Activated T-cell treated with anti-CD3 and anti-CD28 coated beads, Interleukin-2, amount 50 U/mL, for 4 hours (primary cell): ENCODE results near the gene SRP72. TPM values are rescaled to one million over a fixed set of nuclear protein-coding genes. Genes with fewer than 3 reads are reported as not detected.

Experiments used
- ATAC-seq, 2 donors: fragments of 200-7000 bp; cut with Tn5 transposase; one replicate each; pipeline ENCODE4 v1.10.0; 2021
- DNase-seq: peaks from one replicate; pipeline ENCODE4 v3.0.0-alpha.2; 2020
- H3K27me3 Mint-ChIP-seq: one replicate; pipeline ENCODE4 v1.8.0; 2021; ENCODE audit warnings: low read depth, mixed read lengths
- H3K36me3 Mint-ChIP-seq: one replicate; pipeline ENCODE4 v1.8.0; 2022; ENCODE audit warnings: mixed read lengths; ENCODE audit not compliant: insufficient read depth
- H3K4me1 Mint-ChIP-seq: one replicate; pipeline ENCODE4 v1.8.0; 2021; ENCODE audit warnings: low read depth, mixed read lengths
- H3K4me3 Mint-ChIP-seq: one replicate; pipeline ENCODE4 v1.8.0; 2021; ENCODE audit warnings: mild to moderate bottlenecking, moderate library complexity, mixed read lengths
- H3K9me3 Mint-ChIP-seq: one replicate; pipeline ENCODE4 v1.8.0; 2021; ENCODE audit warnings: mixed read lengths
- total RNA-seq, 3 donors: library from RNA; stranded (reverse); gene quantifications; one replicate each; pipeline ENCODE4 v1.2.1, GENCODE V29; 2021

SRP72 gene
- total RNA-seq, 3 donors from 2014 or later: 206 to 227 (median 213) TPM

GRCh38 chr4:56550642-56551041 is 83.2 kb downstream of the SRP72 start:
- DNase-seq (no peak), ATAC-seq (no peak)
- Mint-ChIP-seq H3K36me3 (no peaks in the 10 kb centered on the region), H3K9me3 (no peaks in the 10 kb centered on the region), H3K27me3 (peaks cover 1% of the 10 kb centered on the region), H3K4me3 (no peak overlapping the region), H3K4me1 (peaks cover 5% of the 10 kb centered on the region)

GRCh38 chr4:56551516-56551915 is 84.1 kb downstream of the SRP72 start:
- no peaks in the 10 kb centered on the region for H3K36me3 Mint-ChIP-seq
- H3K27me3 Mint-ChIP-seq: peaks cover 1% of the 10 kb centered on the region
- no peak overlapping the region for H3K4me3 Mint-ChIP-seq
- peaks cover 5% of the 10 kb centered on the region for H3K4me1 Mint-ChIP-seq
- ATAC-seq (no peak), DNase-seq (no peak)
- no peaks in the 10 kb centered on the region for H3K9me3 Mint-ChIP-seq

GRCh38 chr4:56552273-56552672 is 84.9 kb downstream of the SRP72 start:
- no peaks in the 10 kb centered on the region for H3K36me3 Mint-ChIP-seq
- no peak overlapping the region for H3K4me3 Mint-ChIP-seq
- no peak for ATAC-seq
- peaks cover 1% of the 10 kb centered on the region for H3K27me3 Mint-ChIP-seq
- no peak for DNase-seq
- peaks cover 5% of the 10 kb centered on the region for H3K4me1 Mint-ChIP-seq
- H3K9me3 Mint-ChIP-seq: no peaks in the 10 kb centered on the region

Other genes with a start within 250 kb of the SRP72 start
- gene AASDH, start 80.1 kb upstream of the SRP72 start, total RNA-seq: 1 to 10 TPM; 6.5 to 9.5 (median 7.9) TPM
- 10 to 100 TPM; 68.9 to 79.0 (median 76.7) TPM for gene PPAT, start 32.0 kb upstream of the SRP72 start, total RNA-seq
- gene PAICS, start 31.4 kb upstream of the SRP72 start, total RNA-seq: 100 to 1,000 TPM; 309 to 370 (median 332) TPM
- under 1 TPM; 0.18 to 0.46 (median 0.42) TPM for gene ARL9, start 38.2 kb downstream of the SRP72 start, total RNA-seq
- gene HOPX, start 213.7 kb downstream of the SRP72 start, total RNA-seq: 100 to 1,000 TPM in 1 of 3 donors, 10 to 100 TPM in 2; 27.3 to 121 (median 95.5) TPM